T1000 (cell line): ENCODE data around the gene UVSSA.

ENCODE experiments used
- DNase-seq: peaks from one replicate; lab custom pipeline; 2025; ENCODE audit warnings: mixed read lengths; lab: John Stamatoyannopoulos, UW

The UVSSA gene

GRCh38 chr4:1396806-1397455 lies 49.9 kb downstream of the UVSSA start:
- DNase-seq, result no peak

DNA sequence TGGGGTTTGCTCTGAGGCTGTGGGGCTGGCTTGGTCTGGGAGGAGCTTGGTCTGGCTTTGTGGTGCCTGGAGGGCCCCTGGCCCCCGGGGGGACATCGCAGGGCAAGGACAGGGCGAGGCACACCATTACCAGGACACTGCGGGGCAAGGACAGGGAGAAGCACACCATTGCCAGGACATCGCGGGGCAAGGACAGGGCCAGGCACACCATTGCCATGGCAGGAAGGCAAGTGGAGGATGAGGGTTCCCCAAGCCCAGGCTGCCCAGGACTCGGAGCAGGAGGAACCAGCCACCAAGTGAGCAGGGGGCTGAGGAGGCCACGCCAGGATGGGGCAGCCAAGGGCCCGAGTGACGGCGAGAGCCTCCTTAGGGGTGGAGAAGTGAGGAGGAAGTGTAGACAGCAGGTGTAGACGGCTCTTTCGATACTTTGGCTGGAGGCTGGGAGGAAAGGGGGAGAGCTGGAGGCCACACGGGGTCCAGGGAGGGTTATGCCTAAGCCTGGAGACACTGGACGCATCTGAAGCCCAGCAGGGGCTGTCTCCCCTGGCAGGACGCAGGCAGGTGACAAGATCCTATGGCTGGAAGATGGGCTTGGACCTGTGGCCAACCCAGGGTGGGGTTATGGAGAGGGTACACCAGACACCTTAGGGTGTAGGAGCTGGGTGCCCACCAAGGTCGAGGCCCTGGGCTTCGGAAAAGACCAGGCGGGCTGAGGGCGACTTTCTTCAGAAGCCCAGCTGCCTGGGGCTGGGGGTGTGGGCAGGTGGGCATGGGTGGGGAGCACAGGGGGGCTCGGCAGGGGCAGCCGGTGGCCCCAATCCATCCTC lies 51.9 kb downstream of the UVSSA start:
- DNase-seq, result no peak

- no peak for DNase-seq
These were observed 52.6 kb downstream of the UVSSA start for GRCh38 chr4:1399508-1400190.

DNA sequence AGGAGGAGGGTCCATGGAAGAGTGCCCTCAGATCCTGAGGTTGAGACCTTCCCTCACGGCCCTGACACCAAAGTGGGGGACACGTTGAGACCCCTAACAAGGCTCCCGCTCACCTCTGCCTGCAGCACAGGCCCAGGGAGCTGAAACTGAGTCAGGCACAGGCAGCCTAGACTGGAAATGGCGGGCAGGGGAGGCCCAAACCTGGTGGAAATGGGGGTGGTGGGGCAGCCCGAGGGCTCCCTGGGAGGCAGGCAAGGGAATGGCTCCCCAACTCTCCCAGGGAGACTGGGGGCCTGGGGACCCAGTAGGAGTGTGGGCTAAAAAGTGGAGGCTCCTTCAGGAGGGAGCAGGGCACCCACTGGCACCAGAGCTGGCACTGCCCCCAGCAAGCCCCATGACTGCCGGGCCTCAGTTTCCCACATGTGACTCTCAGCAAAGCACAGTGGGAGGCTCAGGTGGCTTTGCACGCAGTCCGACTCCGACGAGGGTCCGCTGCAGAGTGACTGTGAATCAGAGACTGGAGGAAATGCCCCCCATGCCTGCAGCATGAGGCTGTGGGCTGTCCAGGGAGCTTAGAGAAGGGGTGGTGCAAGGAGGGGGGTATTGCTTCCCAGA lies 53.3 kb downstream of the UVSSA start:
- no peak for DNase-seq

DNA sequence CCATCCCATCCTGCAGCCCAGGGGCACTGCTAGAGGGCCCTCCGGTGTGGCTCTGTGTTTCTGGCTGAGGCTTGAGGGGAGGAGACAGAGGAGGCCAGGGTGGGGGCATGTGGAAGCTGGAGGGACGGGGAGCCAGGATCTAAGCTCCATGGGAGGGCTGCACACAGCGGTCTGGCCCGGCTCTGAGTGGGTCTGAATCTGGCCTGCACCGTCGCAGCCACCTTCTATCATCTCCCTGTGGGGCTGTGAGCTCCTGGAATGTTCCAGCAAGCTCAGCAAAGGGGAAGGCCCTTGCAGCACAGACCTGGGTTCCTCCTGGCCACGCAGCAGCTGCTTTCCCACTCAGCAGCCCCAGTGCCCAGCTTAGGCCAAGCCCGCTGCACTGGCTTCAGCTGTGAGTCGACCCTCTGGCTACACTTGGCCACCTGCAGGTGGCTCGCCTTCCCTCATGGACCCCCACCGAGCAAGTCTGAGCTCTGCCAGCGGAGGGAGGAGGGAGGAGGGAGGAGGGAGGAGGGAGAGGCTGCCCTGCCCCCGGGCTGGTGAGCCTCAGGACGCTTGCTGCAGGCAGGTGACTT lies 53.9 kb downstream of the UVSSA start:
- no peak for DNase-seq

DNA sequence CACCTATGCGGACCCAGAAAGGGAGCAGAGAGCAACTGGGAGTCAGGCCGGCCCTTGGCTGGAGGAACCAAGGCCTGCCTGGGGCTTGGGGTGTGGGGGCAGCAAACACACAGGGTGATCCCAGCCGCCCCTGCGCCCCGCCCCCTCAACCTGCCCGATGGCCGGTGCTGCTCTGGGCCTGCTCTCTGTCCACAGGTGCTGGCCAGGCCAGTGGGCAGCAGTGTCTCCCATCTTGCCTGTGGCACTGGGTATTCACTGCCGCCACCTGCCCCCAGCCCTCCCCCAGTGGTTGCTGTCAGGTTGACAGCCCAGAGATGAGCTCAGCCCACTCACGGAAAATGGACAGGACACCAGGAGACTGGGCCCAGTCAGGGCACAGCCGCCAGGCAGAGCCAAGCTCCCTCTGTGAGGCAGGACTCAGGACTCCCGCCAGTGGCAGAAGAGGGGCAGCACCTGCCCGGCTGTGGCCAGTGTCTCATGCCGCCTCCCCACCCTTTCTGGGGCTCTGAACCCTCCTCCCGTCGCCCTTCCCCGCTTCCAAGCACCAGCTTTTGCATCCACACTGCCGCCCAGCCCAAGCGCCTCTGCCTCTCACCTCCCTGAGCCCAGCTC lies 54.5 kb downstream of the UVSSA start:
- DNase-seq, result no peak

DNA sequence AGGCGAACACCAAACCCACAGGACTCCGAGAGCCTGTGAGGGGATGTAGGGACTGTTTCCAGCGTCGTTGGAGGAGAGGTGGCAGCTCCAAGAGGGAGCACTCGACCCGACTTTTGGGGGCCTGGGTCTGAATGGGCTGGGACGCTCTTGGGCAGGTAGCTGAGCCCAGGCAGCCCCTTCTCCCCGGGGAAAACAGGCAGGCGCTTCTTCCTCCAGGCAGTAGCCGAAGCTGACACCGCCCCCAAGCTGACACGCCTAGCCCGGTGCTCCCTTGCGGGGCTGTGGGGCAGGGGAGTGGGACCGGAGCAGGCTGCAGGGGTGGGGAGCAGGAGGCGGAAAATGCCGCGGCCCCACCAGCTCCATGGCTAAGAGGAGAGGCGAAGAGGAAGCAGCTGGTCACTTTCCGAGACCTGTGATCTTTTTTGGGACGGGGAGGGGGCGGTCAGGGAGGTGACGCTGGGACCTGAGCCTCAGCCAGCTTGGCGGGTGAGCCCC lies 55.1 kb downstream of the UVSSA start:
- no peak for DNase-seq

- DNase-seq, result no peak
These were observed 55.6 kb downstream of the UVSSA start for GRCh38 chr4:1402516-1403091.

DNA sequence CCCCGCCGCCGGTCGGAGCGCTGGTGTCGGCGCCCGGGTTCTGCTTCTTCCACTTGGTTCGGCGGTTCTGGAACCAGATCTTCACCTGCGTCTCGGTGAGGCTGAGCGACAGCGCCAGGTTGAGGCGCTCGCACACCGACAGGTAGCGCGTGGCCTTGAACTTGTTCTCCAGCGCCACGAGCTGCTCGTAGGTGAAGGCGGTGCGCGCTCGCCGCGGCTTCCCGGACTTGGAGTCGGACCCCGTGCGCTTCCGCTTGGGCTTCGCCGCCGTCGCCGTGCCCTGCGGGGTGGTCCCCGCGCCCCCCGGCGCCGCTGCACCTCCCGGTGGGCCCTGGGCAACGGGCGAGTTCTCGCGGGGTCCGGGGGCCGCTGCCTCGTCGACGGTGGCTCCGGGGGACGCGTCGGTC lies 56.2 kb downstream of the UVSSA start:
- no peak for DNase-seq

- no peak for DNase-seq
These were observed 56.9 kb downstream of the UVSSA start for GRCh38 chr4:1403591-1404572.

- DNase-seq, result no peak
These were observed 57.7 kb downstream of the UVSSA start for GRCh38 chr4:1404573-1405253.

DNA sequence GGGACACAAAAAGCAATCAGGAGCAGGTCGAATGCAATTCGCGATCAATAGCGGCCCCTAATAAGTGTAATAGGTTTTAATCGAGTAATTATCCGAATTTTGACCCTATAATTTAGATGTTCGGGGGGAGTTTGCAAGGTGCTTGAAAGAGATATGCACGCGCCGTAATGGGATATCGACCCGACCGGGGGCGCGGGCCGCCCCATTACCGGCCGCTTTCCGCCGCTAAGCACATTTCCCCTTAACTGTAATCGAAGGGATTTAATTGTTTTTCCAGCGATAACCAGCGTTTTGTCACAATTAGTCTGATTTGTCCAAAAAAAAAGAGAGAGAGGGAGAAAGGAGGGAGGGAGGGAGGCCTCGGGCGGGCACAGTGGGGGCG lies 58.2 kb downstream of the UVSSA start:
- DNase-seq, result no peak

GRCh38 chr4:1405636-1406393 lies 58.8 kb downstream of the UVSSA start:
- DNase-seq, result no peak

GRCh38 chr4:1406394-1406980 lies 59.5 kb downstream of the UVSSA start, which contains the start of gene NKX1-1:
Gene NKX1-1, minus strand, starts transcription at chr4:1406442. Its CDS starts 0 bp downstream, at chr4:1406442.
- DNase-seq, result no peak

DNA sequence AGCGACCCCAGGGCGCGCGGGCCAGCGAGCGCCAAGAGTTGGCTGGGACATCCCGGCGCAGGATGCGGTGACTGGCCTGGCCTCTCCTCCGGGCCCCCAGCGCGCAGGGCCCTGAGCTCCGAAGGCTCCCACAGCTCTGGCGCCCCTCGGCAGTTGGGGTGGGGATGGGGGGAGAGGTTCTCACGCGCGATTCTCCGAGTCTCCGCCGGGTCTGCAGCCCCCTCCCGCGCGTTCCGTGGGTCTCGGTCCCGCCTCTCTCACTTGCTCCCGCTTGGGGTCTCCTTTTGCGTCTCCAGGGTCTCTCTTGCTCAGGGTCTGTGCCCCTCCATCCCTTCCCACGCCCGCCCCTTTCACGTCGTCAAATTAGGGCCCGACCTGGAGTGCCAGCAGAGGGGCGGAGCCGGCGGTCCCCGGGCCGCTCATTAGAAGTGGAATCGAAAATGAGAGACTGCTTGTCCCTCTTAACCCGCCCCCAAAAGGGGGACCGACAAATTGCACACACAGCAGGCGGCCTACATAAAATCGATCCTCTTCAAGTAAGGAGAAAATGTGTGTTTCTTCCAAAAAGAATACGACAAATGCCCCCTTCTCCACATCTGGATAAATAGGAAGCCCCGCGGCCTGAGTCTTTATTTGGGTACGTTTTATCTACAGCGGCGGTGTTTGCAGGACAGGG lies 60.1 kb downstream of the UVSSA start:
- DNase-seq, result no peak

DNA sequence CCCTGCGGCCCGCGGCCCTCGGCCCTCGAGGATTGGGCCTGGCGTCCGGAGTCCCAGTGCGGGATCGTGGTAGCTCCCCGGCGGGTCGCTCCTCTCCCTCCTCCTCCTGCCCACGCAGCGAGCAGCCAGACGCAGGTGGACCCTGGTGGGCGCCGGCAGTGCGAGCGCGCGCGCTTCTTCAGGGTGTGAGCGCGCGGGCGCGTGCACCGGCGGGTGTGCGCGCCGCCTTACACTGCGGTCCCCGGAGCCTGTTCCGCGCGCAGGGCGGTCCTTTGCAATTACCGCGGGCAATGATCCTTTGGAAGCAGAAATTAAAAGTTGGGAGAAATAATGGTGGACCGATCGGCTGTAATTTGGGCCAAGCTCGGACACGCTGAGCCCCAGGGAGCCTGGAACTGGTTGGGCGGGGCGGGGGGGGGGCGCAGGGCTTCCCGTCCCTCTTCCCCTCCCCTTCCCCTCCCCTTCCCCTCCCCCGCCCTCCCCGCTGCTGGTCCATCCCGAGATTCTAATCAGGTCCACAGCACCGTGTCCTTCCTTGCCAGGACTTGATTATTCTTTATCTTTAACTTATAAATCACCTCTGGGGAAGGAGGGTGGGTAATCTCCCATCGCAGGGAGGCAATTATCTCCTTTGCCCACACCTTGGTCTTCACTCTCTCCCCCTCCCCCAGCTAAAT lies 60.8 kb downstream of the UVSSA start:
- no peak for DNase-seq

DNA sequence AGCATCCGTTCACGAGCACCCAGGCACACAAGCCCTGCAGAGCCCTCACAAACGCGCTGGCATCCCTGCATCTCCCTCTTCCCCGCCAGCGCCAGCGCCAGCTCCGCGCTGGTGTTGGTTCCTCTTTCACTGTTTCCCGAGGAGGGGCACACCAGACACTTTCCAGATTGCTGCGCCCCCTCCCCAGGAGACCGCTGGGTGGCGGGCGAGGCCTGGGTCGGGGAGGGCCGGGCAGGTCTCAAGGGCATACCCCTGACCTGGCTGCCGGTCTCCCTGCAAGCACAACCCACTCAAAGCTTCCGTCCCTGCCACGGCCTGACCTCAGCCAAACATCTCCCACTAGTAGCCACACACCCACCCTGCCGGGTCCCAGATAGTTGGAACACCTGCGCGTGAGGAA lies 61.4 kb downstream of the UVSSA start:
- no peak for DNase-seq
